NCI-H774 (cell line): ENCODE results near the gene RAD50.

Experiments used
- DNase-seq: peaks from one replicate; lab custom pipeline; 2025; lab: John Stamatoyannopoulos, UW

The RAD50 gene

DNA sequence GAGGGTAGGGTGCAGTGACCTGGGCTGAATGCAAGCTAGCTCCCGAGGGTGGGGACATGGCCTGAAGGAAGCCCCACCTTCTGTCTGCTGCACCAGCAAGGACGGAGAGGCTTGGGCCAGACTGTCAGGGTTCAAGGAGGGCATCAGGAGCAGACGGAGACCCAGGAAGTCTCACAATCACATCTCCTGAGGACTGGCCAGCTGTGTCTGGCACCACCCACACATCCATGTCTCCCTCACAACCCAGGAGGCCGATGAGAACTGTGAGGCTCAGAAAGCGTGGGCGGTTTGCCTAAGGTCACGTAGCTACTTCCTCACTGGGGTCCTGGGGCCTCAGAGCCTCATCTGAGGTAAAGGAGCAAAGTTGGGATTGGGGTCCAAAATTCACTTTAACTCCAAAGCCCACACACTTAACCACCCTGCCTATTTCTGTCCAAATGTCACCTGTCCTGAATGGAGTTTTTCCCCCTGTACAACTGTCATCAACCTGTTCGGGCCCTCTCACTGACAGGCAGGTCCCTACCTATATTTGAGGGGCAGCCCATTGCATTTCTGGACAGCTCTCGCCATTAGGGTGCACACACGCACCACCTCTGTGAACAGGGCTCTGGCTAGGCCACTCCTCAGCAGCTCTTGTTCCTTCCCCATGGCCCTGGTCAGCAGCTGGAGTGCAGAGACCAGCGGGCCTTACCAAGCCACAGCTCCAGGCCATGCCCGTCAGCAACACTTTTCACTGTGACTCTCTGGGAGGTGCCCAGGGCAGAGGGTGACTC lies 104.6 kb downstream of the RAD50 start:
- no peak for DNase-seq

GRCh38 chr5:132662004-132662401 lies 105.2 kb downstream of the RAD50 start:
- no peak for DNase-seq

GRCh38 chr5:132662925-132663770 lies 106.4 kb downstream of the RAD50 start:
- no peak for DNase-seq

DNA sequence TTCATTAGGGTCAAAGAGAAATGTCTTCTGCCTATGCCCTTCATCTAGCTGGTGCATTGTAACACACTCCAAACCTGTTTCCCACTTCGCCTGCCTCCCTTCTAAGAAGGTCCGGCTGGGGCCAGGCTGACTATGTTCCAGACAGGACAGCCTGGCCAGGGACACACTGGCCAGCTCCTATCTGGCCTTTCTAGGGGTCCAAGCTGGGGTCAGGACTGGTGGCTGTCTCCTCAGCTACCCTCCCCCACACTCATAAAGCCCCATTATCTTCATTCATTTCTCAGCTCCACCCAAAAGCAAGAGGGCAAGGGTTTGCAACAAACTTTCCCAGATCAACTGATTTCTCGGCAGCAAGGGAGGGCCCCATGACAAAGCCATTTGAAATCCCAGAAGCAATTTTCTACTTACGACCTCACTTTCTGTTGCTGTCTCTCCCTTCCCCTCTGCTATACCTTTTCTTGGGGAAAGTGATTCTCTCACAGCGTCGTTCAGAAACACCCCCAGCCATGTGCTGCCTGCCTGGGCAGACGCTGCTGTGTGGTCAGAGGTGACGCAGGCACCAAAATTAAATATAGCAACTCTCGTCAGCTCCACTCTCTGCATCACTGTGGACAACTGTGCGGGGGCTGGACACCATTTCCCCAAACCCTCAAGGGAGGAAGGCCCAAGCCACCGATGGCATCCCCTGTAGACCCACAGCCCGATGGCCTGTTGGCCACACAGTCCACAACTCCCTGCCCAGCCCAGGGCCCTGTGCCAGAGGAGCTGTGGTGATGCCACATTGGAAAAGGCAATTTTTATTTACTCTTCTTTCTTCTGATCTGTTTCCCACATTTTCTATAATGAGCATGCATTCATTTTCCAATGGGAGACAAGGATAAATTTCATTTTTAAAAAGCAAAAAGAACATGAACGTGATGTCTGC lies 107.3 kb downstream of the RAD50 start:
- no peak for DNase-seq

GRCh38 chr5:132664696-132665209 lies 108.0 kb downstream of the RAD50 start:
- no peak for DNase-seq

GRCh38 chr5:132665574-132666080 lies 108.8 kb downstream of the RAD50 start:
- no peak for DNase-seq

GRCh38 chr5:132666310-132667123 lies 109.7 kb downstream of the RAD50 start:
- no peak for DNase-seq

DNA sequence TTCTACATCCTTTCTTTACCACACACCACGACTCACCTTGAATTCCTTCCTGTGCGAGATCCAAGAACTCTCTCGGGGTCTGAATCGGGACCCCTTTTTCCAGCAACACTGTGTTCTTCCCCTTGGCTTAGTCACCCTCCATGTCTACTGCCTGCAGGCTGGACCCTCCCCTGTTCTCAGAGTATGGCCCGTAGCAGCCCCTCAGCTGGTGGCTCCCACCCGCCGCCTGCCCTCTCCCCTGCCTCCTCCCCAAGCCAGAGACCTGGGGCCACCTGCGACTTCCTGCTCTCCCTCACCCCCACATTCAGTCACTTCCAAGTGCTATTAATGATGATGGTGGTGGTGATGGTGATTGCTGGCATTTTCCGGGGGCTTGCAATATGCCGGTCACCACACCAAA lies 110.5 kb downstream of the RAD50 start:
- no peak for DNase-seq

DNA sequence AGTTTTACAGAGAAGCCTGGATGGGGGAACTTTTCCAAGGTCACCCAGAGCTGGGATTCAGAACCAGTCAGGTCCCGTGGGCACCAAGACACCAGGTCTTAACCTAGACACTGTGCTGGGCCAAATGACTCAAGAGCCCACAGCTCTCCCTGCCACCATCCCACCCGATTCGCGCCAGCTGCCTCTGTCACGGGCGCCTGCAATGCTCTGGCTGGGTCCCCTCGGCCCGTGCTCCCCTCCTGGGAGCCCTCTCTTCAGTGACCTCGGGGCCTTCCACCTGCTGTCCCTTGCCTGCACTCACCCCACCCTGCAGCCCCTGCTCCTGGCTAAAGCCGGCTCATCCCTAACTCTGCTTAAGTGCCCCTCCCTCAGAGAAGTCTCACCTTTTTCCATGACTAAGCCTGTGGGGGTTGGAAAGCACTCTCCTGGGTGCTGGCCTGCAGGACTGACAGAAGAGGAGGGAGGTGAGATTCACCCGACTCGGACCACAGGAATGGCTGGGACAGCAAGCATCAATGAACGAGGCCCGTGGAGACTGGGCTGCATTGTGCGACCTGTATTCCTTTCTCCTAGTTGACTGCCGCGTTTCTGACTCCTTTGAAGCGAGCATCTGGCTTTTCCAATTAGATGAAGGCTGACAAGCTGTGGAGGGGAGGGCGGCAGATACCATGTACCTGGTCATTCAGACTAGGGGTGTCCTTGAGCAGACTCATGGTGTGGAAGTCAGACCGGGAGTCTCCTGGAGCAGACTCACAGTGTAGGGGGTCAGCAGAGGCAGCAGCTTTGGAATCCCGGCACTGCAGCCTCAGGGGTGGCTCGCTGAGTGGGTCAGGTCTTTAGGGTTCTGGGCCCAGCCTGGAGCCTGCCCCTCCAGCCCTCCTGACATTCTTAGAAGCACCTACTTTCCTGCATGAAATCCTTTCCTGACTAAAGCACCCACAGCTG lies 111.3 kb downstream of the RAD50 start:
- DNase-seq: no peak

DNA sequence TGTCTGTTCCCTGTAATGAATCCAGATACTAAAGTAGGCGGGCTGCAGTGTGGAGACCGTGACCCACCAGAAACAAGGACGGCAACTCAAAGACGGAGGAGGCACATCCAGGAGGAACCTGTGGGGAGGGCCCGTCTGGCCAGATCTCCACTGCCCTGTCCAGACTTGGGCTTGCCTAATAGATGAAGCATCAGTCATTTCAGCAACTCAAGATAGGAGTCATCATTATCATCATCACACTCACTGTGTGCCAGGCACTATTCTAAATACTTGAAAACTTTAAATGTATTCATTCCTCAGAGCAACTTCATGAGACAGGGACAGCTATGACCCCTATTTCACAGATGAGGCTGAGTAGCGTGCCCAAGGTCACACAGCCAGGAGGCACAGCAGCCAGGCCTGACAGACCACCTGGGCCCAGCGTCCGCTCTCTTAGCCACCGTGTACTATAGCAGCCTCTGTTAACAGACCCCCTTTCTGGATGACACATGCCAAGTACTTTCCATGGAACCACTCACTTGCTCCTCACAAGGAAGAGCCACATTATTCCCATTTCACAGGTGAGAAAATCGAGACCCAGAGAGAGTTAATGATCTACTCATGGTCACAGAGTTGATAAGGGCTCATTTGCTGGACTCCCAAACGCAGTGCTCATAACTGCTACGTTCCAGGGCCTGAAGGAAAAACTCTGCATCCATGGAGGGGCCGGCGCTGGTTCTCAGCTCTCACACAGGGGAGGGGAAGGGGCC lies 112.1 kb downstream of the RAD50 start:
- DNase-seq: no peak

DNA sequence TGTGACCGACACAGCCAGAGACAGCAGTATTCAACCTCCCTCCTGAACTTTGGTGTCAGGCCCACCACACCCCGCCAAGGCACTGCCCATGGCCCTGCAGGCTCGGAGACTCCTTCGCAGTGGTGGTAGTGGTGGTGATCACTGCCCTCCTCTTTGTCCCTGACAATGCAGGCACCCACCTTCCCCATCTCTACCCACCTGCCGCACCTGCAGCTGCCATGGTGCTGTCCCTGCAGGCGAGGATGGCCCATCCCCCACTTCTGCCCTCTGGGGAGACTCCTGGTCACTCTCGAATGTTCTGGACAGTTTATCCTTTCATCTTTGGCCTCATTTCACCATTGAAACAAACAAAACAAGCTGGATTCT lies 112.7 kb downstream of the RAD50 start:
- DNase-seq: no peak

GRCh38 chr5:132669966-132670882 lies 113.4 kb downstream of the RAD50 start:
- no peak for DNase-seq

DNA sequence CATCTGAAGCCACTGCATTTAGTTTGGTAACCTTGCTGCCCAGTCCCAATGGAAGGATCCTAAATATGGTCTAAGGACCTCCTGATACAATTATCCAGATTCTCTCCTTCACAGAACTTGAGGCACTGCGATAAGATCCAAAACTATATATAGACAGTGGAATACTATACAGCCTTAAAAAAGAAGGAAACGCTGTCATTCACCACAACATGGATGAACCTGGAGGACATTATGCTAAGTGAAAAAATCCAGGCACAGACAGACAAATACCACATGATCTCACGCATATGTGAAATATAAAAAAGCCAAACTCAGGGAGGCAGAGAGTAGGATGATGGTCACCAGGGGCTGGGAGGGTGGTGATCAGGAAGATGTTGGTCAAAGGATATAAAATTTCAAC lies 114.2 kb downstream of the RAD50 start:
- no peak for DNase-seq

DNA sequence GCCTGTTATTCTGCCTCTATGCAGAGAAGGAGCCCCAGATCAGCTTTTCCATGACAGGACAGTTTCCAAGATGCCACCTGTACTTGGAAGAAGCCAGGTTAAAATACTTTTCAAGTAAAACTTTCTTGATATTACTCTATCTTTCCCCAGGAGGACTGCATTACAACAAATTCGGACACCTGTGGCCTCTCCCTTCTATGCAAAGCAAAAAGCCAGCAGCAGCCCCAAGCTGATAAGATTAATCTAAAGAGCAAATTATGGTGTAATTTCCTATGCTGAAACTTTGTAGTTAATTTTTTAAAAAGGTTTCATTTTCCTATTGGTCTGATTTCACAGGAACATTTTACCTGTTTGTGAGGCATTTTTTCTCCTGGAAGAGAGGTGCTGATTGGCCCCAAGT lies 116.7 kb downstream of the RAD50 start:
- DNase-seq: no peak

- no peak for DNase-seq
Observed at GRCh38 chr5:132673939-132674630, 117.3 kb downstream of the RAD50 start, which contains the start of gene IL4. TSS of gene IL4 (plus strand) at chr5:132673989. CDS start at chr5:132674051, 62 bp downstream.

GRCh38 chr5:132674671-132675506 lies 118.1 kb downstream of the RAD50 start:
- DNase-seq: no peak
